Type B pancreatic cell (in vitro differentiated cells): ENCODE results near the gene INTS3. TPM values are rescaled to one million over a fixed set of nuclear protein-coding genes. Genes with fewer than 3 reads are reported as not detected.

Experiments used
- DNase-seq: peaks from one replicate; pipeline ENCODE4 v3.0.0; 2021; ENCODE audit warnings: mixed read lengths; ENCODE audit not compliant: unreplicated experiment; ENCODE audit errors: extremely low spot score
- H3K27ac Mint-ChIP-seq: 2 replicates; pipeline ENCODE4 v1.8.0; 2021; ENCODE audit warnings: mild to moderate bottlenecking, mixed read lengths
- H3K27me3 Mint-ChIP-seq: 2 replicates; pipeline ENCODE4 v1.8.0; 2021; ENCODE audit warnings: mixed read lengths
- H3K36me3 Mint-ChIP-seq: 2 replicates; pipeline ENCODE4 v1.8.0; 2021; ENCODE audit warnings: mixed read lengths
- H3K4me1 Mint-ChIP-seq: one replicate; pipeline ENCODE4 v1.8.0; 2021; ENCODE audit warnings: mixed read lengths; ENCODE audit not compliant: unreplicated experiment
- H3K4me3 Mint-ChIP-seq: 2 replicates; pipeline ENCODE4 v1.8.0; 2021; ENCODE audit warnings: mild to moderate bottlenecking, mixed read lengths
- H3K9me3 Mint-ChIP-seq: 2 replicates; pipeline ENCODE4 v1.8.0; 2021; ENCODE audit warnings: mixed read lengths
- total RNA-seq: library from RNA; stranded (reverse); gene quantifications from 2 replicates; pipeline ENCODE4 v1.2.1, GENCODE V29; 2021; ENCODE audit warnings: low replicate concordance
- TF ChIP-seq, protein P1 (sequence below): fragments of 200-600 bp; sonication (generic); conservative IDR thresholded peaks from 2 replicates; pipeline ENCODE4 v1.5.0; 2021; ENCODE audit warnings: antibody characterized with exemption, mild to moderate bottlenecking

The INTS3 gene
- total RNA-seq, 1 donor from 2014 or later, result 90.8 TPM

DNA sequence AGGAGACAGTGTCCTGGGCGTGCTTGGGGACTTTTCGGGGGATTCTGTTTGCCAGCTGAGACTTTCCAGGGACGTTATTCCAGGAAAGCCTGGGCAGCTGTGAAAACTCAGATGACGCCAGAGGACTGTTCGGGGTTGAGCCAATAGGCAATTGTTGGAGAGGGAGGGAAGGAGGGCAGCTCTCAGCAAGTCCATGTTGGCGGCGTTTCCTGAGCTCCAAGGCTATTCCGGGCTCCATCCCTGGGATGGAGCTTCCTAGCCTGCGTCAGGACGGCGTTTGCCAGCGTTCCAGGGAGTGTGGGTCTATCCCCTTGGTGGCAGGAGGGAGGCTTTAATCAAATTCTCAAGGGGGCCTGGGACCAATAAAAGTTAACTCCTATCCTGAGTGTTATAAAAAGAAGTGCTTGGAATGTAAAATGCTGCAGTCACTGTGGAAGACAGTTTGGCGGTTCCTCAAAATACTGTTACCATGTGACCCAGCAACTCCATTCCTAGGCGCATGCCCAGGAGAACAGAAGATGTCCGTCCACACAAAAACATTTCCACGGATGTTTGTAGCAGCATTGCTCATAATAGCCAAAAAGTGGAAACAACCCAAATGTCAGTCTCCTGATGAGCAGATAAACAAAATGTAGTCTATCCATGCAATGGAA, 62.6 kb downstream of the INTS3 start:
- no peak for DNase-seq
- Mint-ChIP-seq H3K4me3 (no peak overlapping the region), H3K27ac (no peak overlapping the region), H3K9me3 (no peaks in the 10 kb centered on the region), H3K27me3 (no peaks in the 10 kb centered on the region), H3K36me3 (no peaks in the 10 kb centered on the region), H3K4me1 (peaks cover 16% of the 10 kb centered on the region)
- TF ChIP-seq, protein P1, sequence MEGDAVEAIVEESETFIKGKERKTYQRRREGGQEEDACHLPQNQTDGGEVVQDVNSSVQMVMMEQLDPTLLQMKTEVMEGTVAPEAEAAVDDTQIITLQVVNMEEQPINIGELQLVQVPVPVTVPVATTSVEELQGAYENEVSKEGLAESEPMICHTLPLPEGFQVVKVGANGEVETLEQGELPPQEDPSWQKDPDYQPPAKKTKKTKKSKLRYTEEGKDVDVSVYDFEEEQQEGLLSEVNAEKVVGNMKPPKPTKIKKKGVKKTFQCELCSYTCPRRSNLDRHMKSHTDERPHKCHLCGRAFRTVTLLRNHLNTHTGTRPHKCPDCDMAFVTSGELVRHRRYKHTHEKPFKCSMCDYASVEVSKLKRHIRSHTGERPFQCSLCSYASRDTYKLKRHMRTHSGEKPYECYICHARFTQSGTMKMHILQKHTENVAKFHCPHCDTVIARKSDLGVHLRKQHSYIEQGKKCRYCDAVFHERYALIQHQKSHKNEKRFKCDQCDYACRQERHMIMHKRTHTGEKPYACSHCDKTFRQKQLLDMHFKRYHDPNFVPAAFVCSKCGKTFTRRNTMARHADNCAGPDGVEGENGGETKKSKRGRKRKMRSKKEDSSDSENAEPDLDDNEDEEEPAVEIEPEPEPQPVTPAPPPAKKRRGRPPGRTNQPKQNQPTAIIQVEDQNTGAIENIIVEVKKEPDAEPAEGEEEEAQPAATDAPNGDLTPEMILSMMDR, result no peak

DNA sequence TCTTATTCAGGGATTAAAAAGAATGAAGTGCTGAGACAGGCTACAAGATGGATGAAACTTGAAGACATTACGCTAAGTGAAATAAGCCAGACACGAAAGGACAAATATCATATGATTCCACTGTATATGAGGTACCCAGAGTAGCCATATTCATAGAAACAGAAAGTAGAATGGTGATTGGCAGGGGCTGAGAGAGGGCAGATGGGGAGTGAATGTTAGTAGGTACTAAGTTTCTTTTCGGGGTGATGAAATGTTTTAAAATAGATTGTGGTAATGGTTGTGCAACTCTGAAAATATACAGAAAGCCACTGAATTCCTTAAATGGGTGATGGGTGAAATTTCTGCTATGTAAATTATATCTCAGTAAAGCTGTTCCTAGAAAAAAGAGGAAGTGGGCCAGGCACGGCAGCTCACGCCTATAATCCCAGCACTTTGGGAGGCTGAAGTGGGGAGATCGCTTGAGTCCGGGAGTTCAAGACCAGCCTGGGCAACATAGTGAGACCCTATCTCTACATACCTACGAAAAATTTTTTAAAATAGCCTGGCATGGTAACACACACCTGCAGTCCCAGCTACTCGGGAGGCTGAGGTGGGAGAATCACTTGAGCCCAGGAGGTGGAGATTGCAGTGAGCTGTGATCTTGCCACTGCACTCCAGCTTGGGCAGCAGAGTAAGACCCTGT, 63.3 kb downstream of the INTS3 start:
- no peak for DNase-seq
- Mint-ChIP-seq H3K4me1 (peaks cover 16% of the 10 kb centered on the region), H3K27ac (no peak overlapping the region), H3K27me3 (no peaks in the 10 kb centered on the region), H3K9me3 (no peaks in the 10 kb centered on the region), H3K36me3 (no peaks in the 10 kb centered on the region), H3K4me3 (no peak overlapping the region)
- TF ChIP-seq, protein P1, result no peak

DNA sequence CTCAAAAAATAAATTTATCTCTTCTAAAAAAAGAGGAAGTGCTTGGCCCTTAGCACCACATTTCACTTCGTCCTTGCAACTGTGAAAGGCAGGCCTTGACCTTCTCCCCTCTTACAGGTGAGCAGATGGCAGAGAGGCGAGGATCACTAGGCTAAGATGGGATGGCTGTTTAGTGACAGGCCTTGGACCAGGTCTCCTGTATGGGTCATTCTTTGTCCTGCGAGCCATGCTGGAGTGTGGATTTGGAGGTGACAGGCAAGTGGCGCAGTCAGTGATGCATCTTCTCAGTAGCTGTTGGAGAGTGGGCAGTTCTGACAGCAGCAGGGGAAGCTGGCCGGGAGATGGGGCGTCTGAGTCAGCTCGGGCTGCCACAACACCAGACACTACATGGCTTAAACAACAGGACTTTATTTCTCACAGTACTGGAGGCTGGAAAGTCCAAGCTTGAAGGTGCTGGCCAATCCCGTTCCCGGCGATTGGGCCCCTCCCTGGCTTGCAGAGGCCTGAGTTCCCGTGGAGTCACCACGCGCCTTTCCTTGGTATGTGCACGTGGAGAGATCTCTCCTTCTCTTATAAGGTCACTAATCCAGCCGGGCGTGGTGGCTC, 63.9 kb downstream of the INTS3 start:
- Mint-ChIP-seq H3K4me1 (peaks cover 16% of the 10 kb centered on the region), H3K27ac (no peak overlapping the region), H3K4me3 (no peak overlapping the region), H3K9me3 (no peaks in the 10 kb centered on the region), H3K36me3 (no peaks in the 10 kb centered on the region), H3K27me3 (no peaks in the 10 kb centered on the region)
- DNase-seq, result no peak
- TF ChIP-seq, protein P1, result no peak

DNA sequence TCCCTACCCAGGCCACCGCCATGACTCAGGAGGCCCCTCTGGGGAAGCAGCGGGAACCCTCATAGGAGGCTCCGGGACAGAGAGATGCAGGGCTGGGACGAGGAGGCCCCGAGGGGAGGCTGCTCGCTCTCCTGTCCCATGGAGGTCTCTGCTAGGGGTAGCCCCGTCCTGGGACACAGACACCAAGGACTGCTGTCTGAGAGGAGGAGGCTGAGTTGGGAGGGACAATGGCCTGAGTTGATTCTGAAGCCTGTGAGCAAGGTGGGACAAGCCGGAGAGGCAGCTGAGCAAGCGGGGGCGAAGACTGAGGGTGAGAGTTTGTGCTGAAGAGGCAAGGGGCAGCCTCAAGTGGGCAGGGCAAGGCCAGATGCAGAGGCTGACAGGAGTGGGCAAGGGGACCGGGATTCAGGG, 64.8 kb downstream of the INTS3 start:
- Mint-ChIP-seq H3K9me3 (no peaks in the 10 kb centered on the region), H3K36me3 (no peaks in the 10 kb centered on the region), H3K4me1 (peaks cover 19% of the 10 kb centered on the region), H3K27ac (no peak overlapping the region), H3K4me3 (no peak overlapping the region), H3K27me3 (no peaks in the 10 kb centered on the region)
- TF ChIP-seq, protein P1, result no peak
- no peak for DNase-seq

DNA sequence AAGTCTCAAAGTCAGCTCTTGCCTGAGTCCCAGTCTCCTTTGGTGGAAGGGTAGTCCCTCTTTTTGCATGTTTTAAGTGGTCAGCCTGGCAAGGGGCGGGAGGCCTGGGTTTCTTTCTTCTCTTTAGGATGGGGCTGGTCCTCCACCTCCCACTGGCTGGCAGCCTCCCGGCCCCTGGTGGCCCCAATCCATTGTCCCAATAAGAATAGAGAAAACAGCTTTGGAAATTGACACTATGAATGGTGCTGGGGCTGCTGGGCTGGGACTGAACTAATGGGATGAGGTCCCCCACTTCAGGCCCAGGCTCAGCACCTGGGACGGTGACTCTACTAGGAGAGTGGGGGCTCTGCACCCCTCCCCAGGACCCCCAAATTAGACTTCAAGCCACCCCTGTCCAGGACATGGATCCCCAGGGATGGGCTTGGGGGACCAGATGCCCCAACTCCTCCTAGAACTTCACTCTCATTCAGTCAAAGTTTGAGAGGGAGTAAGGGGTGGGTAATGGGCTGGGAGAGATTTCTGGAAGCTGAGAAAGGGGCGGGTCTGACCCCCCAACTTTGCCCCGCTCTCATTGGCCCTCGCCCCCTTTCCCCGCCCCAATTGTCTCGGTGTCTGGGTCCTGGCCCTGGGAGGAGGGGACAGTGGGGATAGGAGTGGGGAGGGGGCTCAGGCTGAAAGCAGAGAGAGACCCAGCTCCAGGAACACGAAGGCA, 65.6 kb downstream of the INTS3 start:
- TF ChIP-seq, protein P1, result no peak
- DNase-seq, result no peak
- H3K36me3 Mint-ChIP-seq, result no peaks in the 10 kb centered on the region
- H3K27ac Mint-ChIP-seq, result no peak overlapping the region
- no peaks in the 10 kb centered on the region for H3K9me3 Mint-ChIP-seq
- H3K4me3 Mint-ChIP-seq, result no peak overlapping the region
- H3K27me3 Mint-ChIP-seq, result no peaks in the 10 kb centered on the region
- H3K4me1 Mint-ChIP-seq, result peaks cover 17% of the 10 kb centered on the region
